Measurements from ENCODE around the gene NMNAT1.

GRCh38 chr1:9946315-9946714 lies 3.0 kb downstream of the NMNAT1 start:
- no peak for TF ChIP-seq USF1 (IDR thresholded peaks at IDR 0.05)
- no peak for TF ChIP-seq EP300 (IDR thresholded peaks at IDR 0.05; ENCODE audit: borderline replicate concordance)
- no peak for TF ChIP-seq CEBPB (IDR thresholded peaks at IDR 0.05)
- no peak for TF ChIP-seq REST (IDR thresholded peaks at IDR 0.05; ENCODE audit: low read depth)
- no peak for TF ChIP-seq CREB1 (IDR thresholded peaks at IDR 0.05; ENCODE audit: low read depth)
- no peak for TF ChIP-seq YY1 (IDR thresholded peaks at IDR 0.05; ENCODE audit: low read depth)
- TF ChIP-seq MAX (IDR thresholded peaks at IDR 0.05), result no peak
- TF ChIP-seq RAD21 (IDR thresholded peaks at IDR 0.05; ENCODE audit: low read depth), result no peak
- TF ChIP-seq FOXM1 (IDR thresholded peaks at IDR 0.05; ENCODE audit: borderline replicate concordance, low read depth), result no peak
- no peak for TF ChIP-seq ZBTB7A (IDR thresholded peaks at IDR 0.05; ENCODE audit: low read depth)
- TF ChIP-seq TAF1 (IDR thresholded peaks at IDR 0.05; ENCODE audit: low read depth), result no peak
- no peak for TF ChIP-seq EGR1 (IDR thresholded peaks at IDR 0.05)
- TF ChIP-seq TCF12 (IDR thresholded peaks at IDR 0.05; ENCODE audit: low read depth), result no peak
